ENCODE data around the gene RYR1. TPM values are rescaled to one million over a fixed set of nuclear protein-coding genes. Genes with fewer than 3 reads are reported as not detected.
A peak's percentile ranks its signal among the peaks of the same experiment; 100 is the strongest.
"Not testable (repeated sequence)": the region's sequence is repeated elsewhere in the genome, so short reads cannot be mapped to it uniquely, and the experiment has no call there.

Gene RYR1
- total and polyA plus RNA-seq, 3 experiments from 2014 or later: 0.71 to 3.3 (median 1.4) TPM

DNA sequence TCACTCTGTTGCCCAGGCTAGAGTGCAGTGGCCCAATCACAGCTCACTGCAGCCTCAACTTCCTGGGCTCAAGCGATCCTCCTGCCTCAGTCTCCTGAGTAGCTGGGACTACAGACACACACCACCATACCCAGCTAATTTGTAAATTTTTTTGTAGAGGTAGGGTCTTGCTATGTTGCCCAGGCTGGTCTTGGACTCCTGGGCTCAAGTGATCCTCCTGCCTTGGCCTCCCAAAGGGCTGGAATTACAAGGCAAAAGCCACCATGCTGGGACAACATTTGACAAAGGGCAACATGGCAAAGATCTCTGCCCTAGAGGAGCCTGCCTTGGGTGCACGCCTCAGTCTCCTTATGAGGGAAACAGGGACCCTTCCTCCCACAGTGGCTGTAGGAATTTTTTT, 61.9 kb downstream of the RYR1 start:
- H3K36me3 Mint-ChIP-seq; DNase-seq; H3K27ac Mint-ChIP-seq; H3K4me3 Mint-ChIP-seq; POLR2A ChIA-PET; H3K9me3 ChIP-seq (ENCODE audit: low read length); H3K27me3 ChIP-seq (ENCODE audit: insufficient read depth, low read length, poor library complexity, severe bottlenecking); H3K4me1 Mint-ChIP-seq; H3K4me1 ChIP-seq (ENCODE audit: insufficient read depth, low read length); H3K36me3 ChIP-seq (ENCODE audit: insufficient read depth, low read length); H3K27ac ChIP-seq (ENCODE audit: low read depth, low read length); H3K4me3 ChIP-seq (ENCODE audit: low read length): not testable (repeated sequence)
- peaks cover 10 to 24% of the 10 kb centered on the region in 2 donors for H3K27me3 Mint-ChIP-seq
- CTCF ChIA-PET: interaction anchor here (2.2 kb wide), 1 partner anchor 20 kb away, joined by 6 read pairs; no protein-coding TSS in a partner anchor
- H3K9me3 Mint-ChIP-seq: peaks cover 0 to 12% (median 6%) of the 10 kb centered on the region in 5 donors

GRCh38 chr19:38496116-38496515, 62.6 kb downstream of the RYR1 start:
- H3K4me1 ChIP-seq (ENCODE audit: insufficient read depth, low read length): no peaks in the 10 kb centered on the region
- Mint-ChIP-seq H3K27me3 (peaks cover 6 to 17% of the 10 kb centered on the region in 2 donors), H3K9me3 (peaks cover 0 to 4% (median 0%) of the 10 kb centered on the region in 5 donors), H3K4me3 (no peak overlapping the region), H3K27ac (no peak overlapping the region), H3K4me1 (peaks cover 0 to 7% (median 0%) of the 10 kb centered on the region in 3 donors), H3K36me3 (peaks cover 0 to 1% (median 0%) of the 10 kb centered on the region in 3 donors)
- no peak for DNase-seq
- CTCF ChIA-PET: interaction anchor here (2.2 kb wide), 1 partner anchor 19 kb away, joined by 6 read pairs; no protein-coding TSS in a partner anchor
- H3K27me3 ChIP-seq (ENCODE audit: insufficient read depth, low read length, poor library complexity, severe bottlenecking): no peaks in the 10 kb centered on the region
- no peaks in the 10 kb centered on the region for H3K9me3 ChIP-seq (ENCODE audit: low read length)
- no peaks in the 10 kb centered on the region for H3K36me3 ChIP-seq (ENCODE audit: insufficient read depth, low read length)
- POLR2A ChIA-PET: no interaction called here
- no peak overlapping the region for H3K4me3 ChIP-seq (ENCODE audit: low read length)
- no peak overlapping the region for H3K27ac ChIP-seq (ENCODE audit: low read depth, low read length)

- Histone ChIP-seq H3K27ac (ENCODE audit: low read depth, low read length) (no peak overlapping the region), H3K9me3 (ENCODE audit: low read length) (no peaks in the 10 kb centered on the region), H3K4me1 (ENCODE audit: insufficient read depth, low read length) (no peaks in the 10 kb centered on the region), H3K27me3 (ENCODE audit: insufficient read depth, low read length, poor library complexity, severe bottlenecking) (no peaks in the 10 kb centered on the region), H3K36me3 (ENCODE audit: insufficient read depth, low read length) (no peaks in the 10 kb centered on the region), H3K4me3 (ENCODE audit: low read length) (no peak overlapping the region)
- no peak for DNase-seq
- ChIA-PET POLR2A (no interaction called here), CTCF (interaction anchor here (0.6 to 2.2 kb wide), 3 partner anchors 19 to 94 kb away, joined by 3 to 6 read pairs (median 4); partner anchors contain the start of gene FAM98C)
- H3K4me1 Mint-ChIP-seq: peaks cover 0 to 7% (median 0%) of the 10 kb centered on the region in 3 donors
- peaks cover 2 to 13% of the 10 kb centered on the region in 2 donors for H3K27me3 Mint-ChIP-seq
- no peak overlapping the region for H3K27ac Mint-ChIP-seq
- no peak overlapping the region for H3K4me3 Mint-ChIP-seq
- peaks cover 0 to 1% (median 0%) of the 10 kb centered on the region in 3 donors for H3K36me3 Mint-ChIP-seq
- H3K9me3 Mint-ChIP-seq: peaks cover 0 to under 1% (median 0%) of the 10 kb centered on the region in 5 donors
Observed at GRCh38 chr19:38496603-38497487, 63.4 kb downstream of the RYR1 start.

- Histone ChIP-seq H3K27ac (ENCODE audit: low read depth, low read length) (no peak overlapping the region), H3K36me3 (ENCODE audit: insufficient read depth, low read length) (no peaks in the 10 kb centered on the region), H3K4me3 (ENCODE audit: low read length) (no peak overlapping the region), H3K9me3 (ENCODE audit: low read length) (no peaks in the 10 kb centered on the region), H3K27me3 (ENCODE audit: insufficient read depth, low read length, poor library complexity, severe bottlenecking) (no peaks in the 10 kb centered on the region), H3K4me1 (ENCODE audit: insufficient read depth, low read length) (no peaks in the 10 kb centered on the region)
- no peaks in the 10 kb centered on the region for H3K9me3 Mint-ChIP-seq
- H3K27me3 Mint-ChIP-seq: peaks cover 0 to 7% of the 10 kb centered on the region in 2 donors
- H3K36me3 Mint-ChIP-seq: peaks cover 0 to 1% (median 0%) of the 10 kb centered on the region in 3 donors
- H3K4me3 Mint-ChIP-seq: no peak overlapping the region
- DNase-seq: no peak
- CTCF ChIA-PET: interaction anchor here (1.3 kb wide), 1 partner anchor 95 kb away, joined by 4 read pairs; the partner anchor contains the start of gene FAM98C
- no peak overlapping the region for H3K27ac Mint-ChIP-seq
- H3K4me1 Mint-ChIP-seq: peaks cover 0 to 3% (median 0%) of the 10 kb centered on the region in 3 donors
- POLR2A ChIA-PET: no interaction called here
Observed at GRCh38 chr19:38497907-38498306, 64.4 kb downstream of the RYR1 start.

DNA sequence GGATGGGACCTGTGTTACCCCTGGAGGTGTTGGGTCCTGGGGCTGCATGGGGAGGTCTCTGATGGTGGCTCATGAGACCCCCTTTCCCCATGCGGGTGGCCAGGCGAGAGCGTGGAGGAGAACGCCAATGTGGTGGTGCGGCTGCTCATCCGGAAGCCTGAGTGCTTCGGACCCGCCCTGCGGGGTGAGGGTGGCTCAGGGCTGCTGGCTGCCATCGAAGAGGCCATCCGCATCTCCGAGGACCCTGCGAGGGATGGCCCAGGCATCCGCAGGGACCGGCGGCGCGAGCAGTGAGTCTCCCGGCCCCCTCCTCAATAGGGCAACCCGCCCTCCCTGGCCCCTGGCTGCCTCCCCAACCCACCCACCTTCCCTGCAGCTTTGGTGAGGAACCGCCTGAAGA, 66.0 kb downstream of the RYR1 start:
- ChIA-PET CTCF (no interaction called here), POLR2A (no interaction called here)
- H3K9me3 Mint-ChIP-seq: no peaks in the 10 kb centered on the region
- no peaks in the 10 kb centered on the region for H3K4me1 Mint-ChIP-seq
- peaks cover 0 to 1% (median 0%) of the 10 kb centered on the region in 3 donors for H3K36me3 Mint-ChIP-seq
- no peak for DNase-seq
- H3K4me1 ChIP-seq (ENCODE audit: insufficient read depth, low read length): no peaks in the 10 kb centered on the region
- no peak overlapping the region for H3K27ac ChIP-seq (ENCODE audit: low read depth, low read length)
- H3K27ac Mint-ChIP-seq: no peak overlapping the region
- peaks cover 1 to 5% of the 10 kb centered on the region in 2 donors for H3K27me3 Mint-ChIP-seq
- no peaks in the 10 kb centered on the region for H3K9me3 ChIP-seq (ENCODE audit: low read length)
- H3K27me3 ChIP-seq (ENCODE audit: insufficient read depth, low read length, poor library complexity, severe bottlenecking): no peaks in the 10 kb centered on the region
- H3K4me3 Mint-ChIP-seq: no peak overlapping the region
- no peaks in the 10 kb centered on the region for H3K36me3 ChIP-seq (ENCODE audit: insufficient read depth, low read length)
- no peak overlapping the region for H3K4me3 ChIP-seq (ENCODE audit: low read length)

DNA sequence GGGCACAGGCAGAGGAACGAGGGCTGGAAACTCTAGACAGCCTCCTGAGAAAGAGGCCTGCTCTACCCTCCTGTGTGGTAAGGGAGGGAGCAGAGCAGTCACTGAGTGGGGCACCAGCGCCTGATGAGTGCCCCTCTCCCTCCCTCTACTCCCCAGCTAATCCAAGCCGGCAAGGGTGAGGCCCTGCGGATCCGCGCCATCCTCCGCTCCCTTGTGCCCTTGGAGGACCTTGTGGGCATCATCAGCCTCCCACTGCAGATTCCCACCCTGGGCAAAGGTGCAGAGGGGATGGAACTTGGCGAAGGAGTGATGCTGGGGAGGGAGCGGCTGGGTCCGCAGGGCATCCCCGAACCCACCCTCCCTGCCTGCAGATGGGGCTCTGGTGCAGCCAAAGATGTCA, 67.0 kb downstream of the RYR1 start:
- Mint-ChIP-seq H3K27me3 (peaks cover 1 to 4% of the 10 kb centered on the region in 2 donors), H3K27ac (no peak overlapping the region), H3K9me3 (no peaks in the 10 kb centered on the region), H3K4me1 (no peaks in the 10 kb centered on the region), H3K4me3 (no peak overlapping the region), H3K36me3 (peaks cover 0 to 1% (median 0%) of the 10 kb centered on the region in 3 donors)
- no peaks in the 10 kb centered on the region for H3K36me3 ChIP-seq (ENCODE audit: insufficient read depth, low read length)
- H3K9me3 ChIP-seq (ENCODE audit: low read length): no peaks in the 10 kb centered on the region
- no peaks in the 10 kb centered on the region for H3K27me3 ChIP-seq (ENCODE audit: insufficient read depth, low read length, poor library complexity, severe bottlenecking)
- no peak overlapping the region for H3K4me3 ChIP-seq (ENCODE audit: low read length)
- H3K27ac ChIP-seq (ENCODE audit: low read depth, low read length): no peak overlapping the region
- no peaks in the 10 kb centered on the region for H3K4me1 ChIP-seq (ENCODE audit: insufficient read depth, low read length)
- DNase-seq: peak in 1 of 5 donors; percentile 39
- POLR2A ChIA-PET: no interaction called here
- CTCF ChIA-PET: no interaction called here

GRCh38 chr19:38502410-38503076, 69.1 kb downstream of the RYR1 start:
- Mint-ChIP-seq H3K4me3 (no peak overlapping the region), H3K36me3 (peaks cover 0 to 1% (median 0%) of the 10 kb centered on the region in 3 donors), H3K4me1 (peaks cover 0 to 8% (median 6%) of the 10 kb centered on the region in 3 donors), H3K27me3 (peaks cover 3 to 4% of the 10 kb centered on the region in 2 donors), H3K9me3 (no peaks in the 10 kb centered on the region), H3K27ac (no peak overlapping the region)
- Histone ChIP-seq H3K36me3 (ENCODE audit: insufficient read depth, low read length) (no peaks in the 10 kb centered on the region), H3K9me3 (ENCODE audit: low read length) (no peaks in the 10 kb centered on the region), H3K27me3 (ENCODE audit: insufficient read depth, low read length, poor library complexity, severe bottlenecking) (no peaks in the 10 kb centered on the region), H3K4me1 (ENCODE audit: insufficient read depth, low read length) (no peaks in the 10 kb centered on the region), H3K27ac (ENCODE audit: low read depth, low read length) (no peak overlapping the region), H3K4me3 (ENCODE audit: low read length) (no peak overlapping the region)
- ChIA-PET CTCF (no interaction called here), POLR2A (no interaction called here)
- no peak for DNase-seq

DNA sequence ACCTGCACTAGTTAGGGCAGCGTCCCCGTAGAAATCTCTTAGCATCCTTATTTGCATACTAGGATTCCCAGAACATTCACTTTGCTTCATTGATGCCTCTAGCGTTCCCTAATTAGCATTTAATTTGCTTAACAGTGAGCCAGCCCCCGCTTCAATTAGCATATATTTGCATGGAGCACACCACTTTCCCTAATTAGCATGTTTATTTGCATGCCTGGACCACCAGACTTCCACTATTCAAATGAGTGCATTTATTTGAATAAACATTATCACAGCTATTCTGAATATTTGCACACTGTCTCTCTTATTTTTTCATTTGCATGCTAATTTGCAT, 69.6 kb downstream of the RYR1 start:
- Histone ChIP-seq H3K4me1 (ENCODE audit: insufficient read depth, low read length) (no peaks in the 10 kb centered on the region), H3K27me3 (ENCODE audit: insufficient read depth, low read length, poor library complexity, severe bottlenecking) (no peaks in the 10 kb centered on the region), H3K4me3 (ENCODE audit: low read length) (no peak overlapping the region), H3K36me3 (ENCODE audit: insufficient read depth, low read length) (no peaks in the 10 kb centered on the region), H3K27ac (ENCODE audit: low read depth, low read length) (no peak overlapping the region), H3K9me3 (ENCODE audit: low read length) (no peaks in the 10 kb centered on the region)
- H3K27me3 Mint-ChIP-seq: peaks cover 3 to 4% of the 10 kb centered on the region in 2 donors
- H3K36me3 Mint-ChIP-seq: peaks cover 0 to under 1% (median 0%) of the 10 kb centered on the region in 3 donors
- no peak for DNase-seq
- no peak overlapping the region for H3K4me3 Mint-ChIP-seq
- CTCF ChIA-PET: no interaction called here
- H3K4me1 Mint-ChIP-seq: peaks cover 3 to 8% (median 6%) of the 10 kb centered on the region in 3 donors
- H3K27ac Mint-ChIP-seq: no peak overlapping the region
- H3K9me3 Mint-ChIP-seq: no peaks in the 10 kb centered on the region
- POLR2A ChIA-PET: no interaction called here

Data from CD8-positive, alpha-beta memory T cell (primary cell).